Common myeloid progenitor, CD34-positive (primary cell): ENCODE measurements around the gene TMEM253.
A peak's percentile ranks its signal among the peaks of the same experiment; 100 is the strongest.

Experiments
- CTCF ChIA-PET: fragments of 350-600 bp; sonication (Branson Sonifier 250); formaldehyde crosslinking; loops from one replicate; lab custom pipeline; 2021; ENCODE audit warnings: antibody characterized with exemption; lab: Charles Lee
- POLR2A ChIA-PET: fragments of 350-600 bp; sonication (Branson Sonifier 250); formaldehyde crosslinking; loops from one replicate; lab custom pipeline; 2021; ENCODE audit warnings: antibody characterized with exemption; lab: Charles Lee
- DNase-seq, 3 donors: peaks; one replicate each; pipeline versions ENCODE4 v3.0.0 to v3.0.0-alpha.2; 2013
- H3K27ac ChIP-seq, 2 experiments: 1 replicate in 1 of 2; 2 replicates in 1 of 2; pipeline ENCODE4 v1.7.0; 2013; ENCODE audit warnings: inconsistent platforms in 2 of 2, low read length in 2 of 2, mild to moderate bottlenecking in 2 of 2, low read depth in 1 of 2, moderate library complexity in 1 of 2; ENCODE audit not compliant: severe bottlenecking in 2 of 2, insufficient read depth in 1 of 2, poor library complexity in 1 of 2
- H3K27me3 ChIP-seq, 5 experiments: replicated peaks in 2 of 5; 1 replicate in 3 of 5; 2 replicates in 2 of 5; pipeline versions ENCODE4 v1.6.1 to v1.7.0; 2013; ENCODE audit warnings: low read length in 4 of 5, mild to moderate bottlenecking in 2 of 5, moderate library complexity in 2 of 5, inconsistent platforms in 1 of 5; ENCODE audit not compliant: insufficient read depth in 5 of 5, control insufficient read depth in 4 of 5
- H3K36me3 ChIP-seq, 4 experiments: 1 replicate in 2 of 4; 2 replicates in 2 of 4; pipeline versions ENCODE4 v1.6.1 to v1.7.0; 2013; ENCODE audit warnings: low read length in 3 of 4, control low read depth in 1 of 4, mild to moderate bottlenecking in 1 of 4; ENCODE audit not compliant: control insufficient read depth in 4 of 4, insufficient read depth in 4 of 4
- H3K4me1 ChIP-seq, 4 experiments: 1 replicate in 3 of 4; 2 replicates in 1 of 4; pipeline versions ENCODE4 v1.6.1 to v1.7.1; 2013; ENCODE audit warnings: low read length in 3 of 4, mild to moderate bottlenecking in 3 of 4, control low read depth in 1 of 4, inconsistent platforms in 1 of 4, moderate library complexity in 1 of 4; ENCODE audit not compliant: control insufficient read depth in 4 of 4, insufficient read depth in 4 of 4; ENCODE audit errors: control extremely low read depth in 1 of 4
- H3K4me3 ChIP-seq, 7 experiments: 1 replicate in 4 of 7; 2 replicates in 3 of 7; pipeline versions ENCODE4 v1.5.1 to v1.7.0; 2013; ENCODE audit warnings: mild to moderate bottlenecking in 7 of 7, low read length in 6 of 7, moderate library complexity in 6 of 7, inconsistent platforms in 2 of 7, low read depth in 2 of 7, control low read depth in 1 of 7; ENCODE audit not compliant: insufficient read depth in 4 of 7, control insufficient read depth in 1 of 7; ENCODE audit errors: extremely low read depth in 1 of 7
- H3K9me3 ChIP-seq, 5 experiments: 1 replicate in 4 of 5; 2 replicates in 1 of 5; pipeline versions ENCODE4 v1.6.1 to v1.7.1; 2013; ENCODE audit warnings: low read length in 4 of 5, mild to moderate bottlenecking in 2 of 5, inconsistent platforms in 1 of 5, low read depth in 1 of 5, moderate library complexity in 1 of 5; ENCODE audit not compliant: control insufficient read depth in 4 of 5, insufficient read depth in 2 of 5; ENCODE audit errors: control extremely low read depth in 1 of 5
- WGBS: methylation state at CpG from one replicate; pipeline ENCODE4 v1.1.5; 2013; ENCODE audit not compliant: insufficient coverage; 5-methylcytosine and 5-hydroxymethylcytosine counted together

TMEM253 gene

GRCh38 chr14:21066882-21067502 lies 33.9 kb upstream of the TMEM253 start:
- peaks cover 0 to 15% (median 8%) of the 10 kb centered on the region in 5 experiments for H3K27me3 ChIP-seq

GRCh38 chr14:21068521-21069387 lies 32.1 kb upstream of the TMEM253 start:
- peaks cover 0 to 3% (median 2%) of the 10 kb centered on the region in 4 experiments for H3K36me3 ChIP-seq
- no peak overlapping the region for H3K27ac ChIP-seq
- peaks cover 0 to 15% (median 6%) of the 10 kb centered on the region in 5 experiments for H3K27me3 ChIP-seq
- H3K9me3 ChIP-seq = no peaks in the 10 kb centered on the region
- H3K4me3 ChIP-seq = peak overlapping the region in 6 of 7 experiments; percentile 5 to 88 (median 73)
- ChIA-PET CTCF (interaction anchor here (0.6 to 4.8 kb wide), 28 partner anchors 8 to 98 kb away, joined by 3 to 160 read pairs (median 4); partner anchors contain the start of genes RNASE8 and TMEM253), POLR2A (interaction anchor here (0.8 to 1.5 kb wide), 4 partner anchors 18 to 36 kb away, joined by 3 to 14 read pairs (median 4); no protein-coding TSS in a partner anchor)
- DNase-seq = peak; percentile 72 to 86 (median 85)
- peaks cover 8 to 45% (median 42%) of the 10 kb centered on the region in 4 experiments for H3K4me1 ChIP-seq
- WGBS = under 1% methylated on average over 37 of the region's 45 CpGs

More at GRCh38 chr14:21066882-21067502, 33.9 kb upstream of the TMEM253 start:
- peak in 2 of 3 donors; percentile 44 to 46 for DNase-seq
- H3K36me3 ChIP-seq = no peaks in the 10 kb centered on the region
- ChIA-PET CTCF (interaction anchor here (1.0 to 4.8 kb wide), 18 partner anchors 10 to 96 kb away, joined by 3 to 160 read pairs (median 8); partner anchors contain the start of genes RNASE8 and TMEM253), POLR2A (no interaction called here)
- 95% methylated on average over 2 of the region's 7 CpGs for WGBS
- no peak overlapping the region for H3K4me3 ChIP-seq
- H3K27ac ChIP-seq = no peak overlapping the region
- no peaks in the 10 kb centered on the region for H3K9me3 ChIP-seq
- H3K4me1 ChIP-seq = peaks cover 6 to 33% (median 32%) of the 10 kb centered on the region in 4 experiments

- CTCF ChIA-PET = interaction anchor here (0.8 to 6.2 kb wide), 17 partner anchors 10 to 55 kb away, joined by 3 to 160 read pairs (median 23); partner anchors contain the start of genes RNASE8 and TMEM253
- Histone ChIP-seq H3K4me1 (peaks cover 8 to 45% (median 42%) of the 10 kb centered on the region in 4 experiments), H3K27ac (no peak overlapping the region), H3K36me3 (peaks cover 0 to 10% (median 5%) of the 10 kb centered on the region in 4 experiments), H3K27me3 (peaks cover 0 to 15% (median 6%) of the 10 kb centered on the region in 5 experiments), H3K4me3 (peak overlapping the region in 6 of 7 experiments; percentile 62 to 88 (median 75)), H3K9me3 (no peaks in the 10 kb centered on the region)
- WGBS = under 1% methylated on average over 26 of the region's 40 CpGs
- POLR2A ChIA-PET = interaction anchor here (1.0 to 1.9 kb wide), 3 partner anchors 18 to 34 kb away, joined by 4 to 10 read pairs (median 5); no protein-coding TSS in a partner anchor
- peak in 1 of 3 donors; percentile 26 for DNase-seq
Measured at GRCh38 chr14:21069388-21070082, 31.3 kb upstream of the TMEM253 start.

- peak within 1 kb of the TSS; percentile 34 to 88 (median 73) for H3K4me3 ChIP-seq
- ChIA-PET CTCF (interaction anchor here (1.1 to 6.2 kb wide), 9 partner anchors 9 to 56 kb away, joined by 3 to 135 read pairs (median 10); partner anchors contain the start of gene TMEM253), POLR2A (interaction anchor here (1.9 kb wide), 1 partner anchor 17 kb away, joined by 10 read pairs; no protein-coding TSS in a partner anchor)
- peaks cover 8 to 45% (median 42%) of the 10 kb centered on the region in 4 experiments for H3K4me1 ChIP-seq
- H3K36me3 ChIP-seq = peaks cover 0 to 15% (median 7%) of the 10 kb centered on the region in 4 experiments
- no peaks in the 10 kb centered on the region for H3K9me3 ChIP-seq
- WGBS = under 1% methylated on average over 46 of the region's 63 CpGs
- peak within 1 kb of the TSS in 1 of 2 experiments; percentile 73 for H3K27ac ChIP-seq
- peaks cover 0 to 15% (median 6%) of the 10 kb centered on the region in 5 experiments for H3K27me3 ChIP-seq
- peak in 1 of 3 donors; percentile 31 for DNase-seq
Measured at GRCh38 chr14:21070083-21070609, 30.7 kb upstream of the TMEM253 start, which contains the start of gene ARHGEF40. ARHGEF40 (plus strand) TSS chr14:21070304; CDS start chr14:21070397, 93 bp downstream.

- peaks cover 0 to 15% (median 6%) of the 10 kb centered on the region in 5 experiments for H3K27me3 ChIP-seq
- H3K4me1 ChIP-seq = peaks cover 8 to 45% (median 42%) of the 10 kb centered on the region in 4 experiments
- peaks cover 0 to 21% (median 10%) of the 10 kb centered on the region in 4 experiments for H3K36me3 ChIP-seq
- WGBS = 0% methylated on average over 19 of the region's 23 CpGs
- no peaks in the 10 kb centered on the region for H3K9me3 ChIP-seq
- POLR2A ChIA-PET = interaction anchor here (0.7 to 1.9 kb wide), 3 partner anchors 17 to 34 kb away, joined by 4 to 10 read pairs (median 5); no protein-coding TSS in a partner anchor
- peak overlapping the region in 1 of 2 experiments; percentile 73 for H3K27ac ChIP-seq
- no peak for DNase-seq
- peak overlapping the region; percentile 34 to 88 (median 73) for H3K4me3 ChIP-seq
- CTCF ChIA-PET = interaction anchor here (1.1 to 6.2 kb wide), 10 partner anchors 9 to 56 kb away, joined by 3 to 135 read pairs (median 10); partner anchors contain the start of gene TMEM253
Measured at GRCh38 chr14:21070610-21071224, 30.1 kb upstream of the TMEM253 start.
